HEK293 (cell line): ENCODE measurements around the gene DDX17.

Experiments
- CTCF ChIA-PET: fragments of 350-600 bp; formaldehyde crosslinking; extraction: SDS; loops from one replicate; lab custom pipeline; 2021; ENCODE audit warnings: antibody characterized with exemption; lab: Yijun Ruan, JAX
- POLR2A ChIA-PET: fragments of 300-600 bp; formaldehyde crosslinking; extraction: SDS; loops from one replicate; lab custom pipeline; 2020; ENCODE audit warnings: antibody characterized with exemption, inconsistent platforms; lab: Yijun Ruan, JAX
- H3K27ac ChIP-seq: fragments of 200-500 bp; sonication (Bioruptor generic); 2 replicates; pipeline ENCODE4 v1.5.1; 2014; ENCODE audit warnings: low read depth, low read length, control low read depth, inconsistent platforms; ENCODE audit errors: extremely low read depth
- H3K36me3 ChIP-seq, 2 experiments: fragments of 200-500 bp in 1 of 2; sonication (Bioruptor generic) in 1 of 2; 1 replicate in 1 of 2; 2 replicates in 1 of 2; pipeline ENCODE4 v1.5.1; 2014 to 2017; ENCODE audit warnings: inconsistent platforms in 2 of 2, low read length in 2 of 2; ENCODE audit not compliant: control insufficient read depth in 2 of 2, insufficient read depth in 1 of 2
- H3K4me1 ChIP-seq: fragments of 200-500 bp; sonication (Bioruptor generic); 2 replicates; pipeline ENCODE4 v1.5.1; 2014; ENCODE audit warnings: mild to moderate bottlenecking, low read length, inconsistent platforms; ENCODE audit not compliant: control insufficient read depth, insufficient read depth
- H3K4me3 ChIP-seq: 2 replicates; pipeline ENCODE4 v1.5.1; 2011; ENCODE audit warnings: low read depth, mild to moderate bottlenecking, control low read depth, low read length, moderate library complexity
- H3K9me3 ChIP-seq: fragments of 200-500 bp; sonication (Bioruptor generic); 2 replicates; pipeline ENCODE4 v1.5.1; 2014; ENCODE audit warnings: low read depth, low read length, inconsistent platforms; ENCODE audit not compliant: control insufficient read depth, insufficient read depth
- BCL11B ChIP-seq: fragments of 450-650 bp; formaldehyde crosslinking; IDR thresholded peaks from 2 replicates; pipeline ENCODE4 v1.5.1; 2016; ENCODE audit warnings: low read depth, missing biosample characterization, missing genetic modification characterization
- GLI4 ChIP-seq: fragments of 450-650 bp; formaldehyde crosslinking; IDR thresholded peaks from 2 replicates; pipeline ENCODE4 v1.5.1; 2016; ENCODE audit warnings: missing biosample characterization, missing genetic modification characterization
- GLIS1 ChIP-seq: fragments of 450-650 bp; formaldehyde crosslinking; IDR thresholded peaks from 2 replicates; pipeline ENCODE4 v1.5.1; 2016; ENCODE audit warnings: missing biosample characterization, missing genetic modification characterization
- KLF1 ChIP-seq: fragments of 450-650 bp; formaldehyde crosslinking; IDR thresholded peaks from 2 replicates; pipeline ENCODE4 v1.5.1; 2016; ENCODE audit warnings: missing biosample characterization, missing genetic modification characterization
- KLF16 ChIP-seq: fragments of 450-650 bp; formaldehyde crosslinking; IDR thresholded peaks from 2 replicates; pipeline ENCODE4 v1.5.1; 2017; ENCODE audit warnings: missing biosample characterization, missing genetic modification characterization
- SCRT1 ChIP-seq: fragments of 450-650 bp; formaldehyde crosslinking; IDR thresholded peaks from 2 replicates; pipeline ENCODE4 v1.5.1; 2016; ENCODE audit warnings: missing biosample characterization, missing genetic modification characterization, borderline replicate concordance
- YY1 ChIP-seq: fragments of 450-650 bp; formaldehyde crosslinking; IDR thresholded peaks from 2 replicates; pipeline ENCODE4 v1.5.1; 2018; ENCODE audit warnings: missing biosample characterization, missing genetic modification characterization
- ZBTB26 ChIP-seq: fragments of 450-650 bp; formaldehyde crosslinking; optimal IDR thresholded peaks from 2 replicates; pipeline ENCODE3; 2016; ENCODE audit warnings: missing biosample characterization, mild to moderate bottlenecking, missing genetic modification characterization
- ZEB2 ChIP-seq: fragments of 450-650 bp; formaldehyde crosslinking; IDR thresholded peaks from 2 replicates; pipeline ENCODE4 v1.5.1; 2016; ENCODE audit warnings: missing biosample characterization, missing genetic modification characterization
- ZFP37 ChIP-seq: fragments of 450-650 bp; formaldehyde crosslinking; IDR thresholded peaks from 2 replicates; pipeline ENCODE4 v1.5.1; 2016; ENCODE audit warnings: missing biosample characterization, missing genetic modification characterization
- ZFP69B ChIP-seq: fragments of 450-650 bp; formaldehyde crosslinking; IDR thresholded peaks from 2 replicates; pipeline ENCODE4 v1.5.1; 2016; ENCODE audit warnings: missing biosample characterization, missing genetic modification characterization
- ZNF23 ChIP-seq: fragments of 450-650 bp; formaldehyde crosslinking; IDR thresholded peaks from 2 replicates; pipeline ENCODE4 v1.5.1; 2016; ENCODE audit warnings: missing biosample characterization, missing genetic modification characterization, borderline replicate concordance
- ZNF26 ChIP-seq: fragments of 450-650 bp; formaldehyde crosslinking; IDR thresholded peaks from 2 replicates; pipeline ENCODE4 v1.5.1; 2016; ENCODE audit warnings: missing biosample characterization, missing genetic modification characterization
- ZNF513 ChIP-seq: fragments of 450-650 bp; IDR thresholded peaks from 2 replicates; pipeline ENCODE4 v1.5.1; 2018; ENCODE audit warnings: missing biosample characterization, missing genetic modification characterization
- ZNF518A ChIP-seq: fragments of 450-650 bp; formaldehyde crosslinking; conservative IDR thresholded peaks from 2 replicates; pipeline ENCODE4 v1.5.1; 2016; ENCODE audit warnings: low read depth, missing biosample characterization, missing genetic modification characterization
- ZNF639 ChIP-seq: fragments of 450-650 bp; formaldehyde crosslinking; IDR thresholded peaks from 2 replicates; pipeline ENCODE4 v1.5.1; 2016; ENCODE audit warnings: missing biosample characterization, missing genetic modification characterization
- ZNF660 ChIP-seq: fragments of 450-650 bp; IDR thresholded peaks from 2 replicates; pipeline ENCODE4 v1.5.1; 2018; ENCODE audit warnings: missing biosample characterization, mild to moderate bottlenecking, missing genetic modification characterization
- ZNF692 ChIP-seq: fragments of 450-650 bp; formaldehyde crosslinking; IDR thresholded peaks from 2 replicates; pipeline ENCODE4 v1.5.1; 2016; ENCODE audit warnings: missing biosample characterization, missing genetic modification characterization
- ZNF704 ChIP-seq: fragments of 450-650 bp; formaldehyde crosslinking; IDR thresholded peaks from 2 replicates; pipeline ENCODE4 v1.5.1; 2016; ENCODE audit warnings: missing biosample characterization, missing genetic modification characterization
- ZNF785 ChIP-seq: fragments of 450-650 bp; formaldehyde crosslinking; IDR thresholded peaks from 2 replicates; pipeline ENCODE4 v1.5.1; 2016; ENCODE audit warnings: missing biosample characterization, missing genetic modification characterization
- ZSCAN16 ChIP-seq: fragments of 450-650 bp; formaldehyde crosslinking; IDR thresholded peaks from 2 replicates; pipeline ENCODE4 v1.5.1; 2016; ENCODE audit warnings: missing biosample characterization, missing genetic modification characterization
- ZSCAN30 ChIP-seq: fragments of 450-650 bp; IDR thresholded peaks from 2 replicates; pipeline ENCODE4 v1.5.1; 2018; ENCODE audit warnings: missing biosample characterization, mild to moderate bottlenecking, missing genetic modification characterization, moderate library complexity

Gene DDX17

GRCh38 chr22:38506118-38506962 is at the start of gene DDX17:
TSS of gene DDX17 (minus strand) at chr22:38506311.
- 0 out of 2 replicates have a peak, but pooled peaks cover 5% of the 10 kb centered on the region for H3K4me1 ChIP-seq
- CTCF ChIA-PET, result interaction anchor here (0.6 kb wide), 1 partner anchor 35 kb away, joined by 3 read pairs; no protein-coding TSS in a partner anchor
- POLR2A ChIA-PET, result interaction anchor here (0.7 to 0.8 kb wide), 2 partner anchors 60 to 338 kb away, joined by 3 read pairs; partner anchors contain the start of gene NPTXR
- TF ChIP-seq BCL11B (tag by site-specific recombination) (no peak), ZFP37 (tag by site-specific recombination) (0 out of 2 replicates have a peak, but pooled peaks have one; percentile 25), ZBTB26 (tag by site-specific recombination) (peak; percentile 44), ZEB2 (peak; percentile 86), YY1 (tag by site-specific recombination) (peak; percentile 99), ZNF785 (tag by site-specific recombination) (no peak), ZSCAN30 (peak; percentile 83), GLIS1 (no peak), ZSCAN16 (tag by site-specific recombination) (peak; percentile 31; the same call in 1 of the 2 replicates), ZNF639 (tag by site-specific recombination) (peak; percentile 17; the same call in 1 of the 2 replicates), SCRT1 (tag by site-specific recombination) (no peak), ZNF518A (tag by site-specific recombination) (peak; percentile 35; the same call in 1 of the 2 replicates), GLI4 (tag by site-specific recombination) (no peak), ZNF26 (tag by site-specific recombination) (no peak), KLF16 (tag by site-specific recombination) (peak; percentile 76; the same call in 1 of the 2 replicates), ZFP69B (tag by site-specific recombination) (peak; percentile 29; the same call in 1 of the 2 replicates), ZNF660 (tag by site-specific recombination) (peak; percentile 92), KLF1 (tag by site-specific recombination) (0 out of 2 replicates have a peak, but pooled peaks have one; percentile 34), ZNF704 (tag by site-specific recombination) (no peak), ZNF692 (tag by site-specific recombination) (peak; percentile 79), ZNF23 (tag by site-specific recombination) (0 out of 2 replicates have a peak, but pooled peaks have one; percentile 4), ZNF513 (tag by site-specific recombination) (peak; percentile 81)

More at GRCh38 chr22:38506118-38506962, at the start of gene DDX17:
- H3K36me3 ChIP-seq, result peaks cover 19 to 41% of the 10 kb centered on the region in 2 experiments
- peak within 1 kb of the TSS; percentile 100 for H3K27ac ChIP-seq
- H3K9me3 ChIP-seq, result no peaks in the 10 kb centered on the region
- H3K4me3 ChIP-seq, result peak within 1 kb of the TSS; percentile 79
